Umbilical cord (tissue), 2 donors: ENCODE results near the gene AKR1C8. TPM values are rescaled to one million over a fixed set of nuclear protein-coding genes. Genes with fewer than 3 reads are reported as not detected.

Source experiments
- DNase-seq: peaks from one replicate; pipeline ENCODE4 v3.0.0-alpha.2; 2015; ENCODE audit warnings: low spot score
- total RNA-seq: library from RNA; depleted of rRNA; stranded (reverse); fragments of >200 nt; gene quantifications from one replicate; pipeline ENCODE4 v1.2.3, GENCODE V29; 2014; ENCODE audit warnings: low replicate concordance; ENCODE audit not compliant: insufficient read depth

AKR1C8 gene
- total RNA-seq, 1 donor from 2014 or later = 2.9 TPM

DNA sequence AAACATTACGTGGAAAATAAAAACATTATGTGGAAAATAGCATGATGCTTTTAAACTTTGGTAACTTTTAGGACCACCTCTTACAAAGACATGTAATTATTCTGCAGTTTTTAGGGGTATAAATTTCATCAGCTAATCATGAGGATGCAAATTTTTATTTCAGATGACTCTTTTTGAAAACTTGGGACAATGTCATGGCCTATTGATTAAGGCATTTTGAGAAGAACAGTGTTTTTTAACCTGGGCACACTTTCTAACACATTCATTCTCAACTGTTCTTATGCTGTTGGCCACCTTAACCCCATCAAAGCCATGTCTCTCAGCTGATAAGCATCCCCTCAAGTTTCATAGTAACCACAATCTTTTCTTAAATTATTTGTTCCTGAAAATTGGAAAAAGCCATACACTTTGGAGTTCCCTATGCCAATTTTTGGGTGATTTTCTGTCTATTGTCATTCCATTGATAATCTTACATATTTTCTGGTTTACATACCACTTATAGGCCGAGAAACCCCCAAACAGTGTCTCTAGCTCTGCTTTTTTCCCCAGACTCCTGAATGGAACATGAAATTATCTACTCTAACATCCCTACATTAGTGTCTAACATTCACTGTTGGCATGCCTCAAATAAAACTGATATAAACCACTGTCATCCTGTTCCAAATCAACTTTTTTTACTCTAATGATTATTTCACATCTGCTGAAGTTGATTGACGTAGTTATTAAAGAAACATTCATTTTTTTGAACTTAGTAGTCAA, 76.1 kb downstream of the AKR1C8 start:
- no peak for DNase-seq

DNA sequence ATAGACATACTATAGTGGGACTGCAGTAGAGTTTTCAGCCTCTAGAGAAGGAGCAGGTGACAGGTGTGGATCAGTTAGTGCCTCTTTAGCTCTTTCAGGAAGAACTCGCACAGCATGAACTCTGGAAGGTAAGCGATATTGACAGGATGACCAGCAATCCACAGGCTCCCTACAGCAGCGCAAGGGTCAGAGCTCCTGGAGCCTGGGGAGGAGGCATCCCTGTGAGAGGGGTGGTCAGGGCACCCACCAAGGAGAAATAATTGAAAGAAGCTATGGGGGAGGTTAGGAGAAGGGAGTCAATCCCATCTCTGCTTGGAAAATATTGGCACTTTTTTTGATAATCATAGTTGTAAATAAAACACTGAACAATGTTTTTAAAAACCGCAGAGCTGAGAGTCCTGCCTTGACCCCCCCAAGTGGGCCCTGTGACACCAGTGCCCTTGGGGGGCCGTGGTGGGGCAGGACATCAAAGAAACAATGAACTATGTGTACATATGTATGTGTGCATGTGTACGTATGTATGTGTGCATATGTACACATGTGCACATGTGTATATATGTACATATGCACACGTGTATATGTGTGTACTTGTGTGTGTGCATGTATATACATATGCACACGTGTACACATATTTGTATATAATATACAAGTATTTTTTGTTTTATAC, 77.0 kb downstream of the AKR1C8 start:
- no peak for DNase-seq

DNA sequence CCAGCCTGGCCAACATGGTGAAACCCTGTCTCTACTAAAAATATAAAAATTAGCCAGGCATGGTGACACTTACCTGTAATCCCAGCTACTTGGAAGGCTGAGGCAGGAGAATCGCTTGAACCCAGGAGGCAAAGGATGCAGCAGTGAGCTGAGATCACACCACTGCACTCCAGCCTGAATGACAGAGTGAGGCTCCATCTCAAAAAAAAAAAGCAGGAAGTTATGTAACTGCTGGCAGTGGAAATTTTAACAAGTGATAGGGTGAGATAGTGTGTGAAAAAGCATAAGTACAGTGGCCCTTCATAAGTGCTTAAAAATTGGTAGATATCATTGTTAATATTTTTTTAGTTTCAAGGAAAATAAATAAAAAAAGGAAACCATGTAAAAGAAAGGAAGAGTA, 78.4 kb downstream of the AKR1C8 start:
- no peak for DNase-seq

DNA sequence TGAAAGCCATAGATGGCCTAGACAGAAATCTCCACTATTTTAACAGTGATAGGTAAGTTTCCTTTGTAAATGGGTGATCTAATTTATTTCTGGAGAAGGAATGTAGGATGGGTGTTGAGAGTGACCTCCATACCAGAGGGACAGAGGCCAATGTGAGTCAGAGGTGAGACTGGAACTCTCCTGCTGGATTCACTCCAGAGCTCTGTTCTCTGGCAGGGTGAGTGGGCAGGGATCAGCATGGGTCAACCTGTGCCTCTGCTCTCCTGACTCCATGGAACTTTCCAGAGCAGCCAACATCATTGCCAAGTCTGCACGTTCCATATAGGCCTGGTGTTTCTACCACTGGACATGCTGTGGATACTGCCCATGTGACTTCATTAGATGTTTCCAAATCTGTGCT, 79.3 kb downstream of the AKR1C8 start:
- no peak for DNase-seq

Other genes with a start within 250 kb of the AKR1C8 start
- 11.8 TPM for gene AKR1C1, start 221.7 kb downstream of the AKR1C8 start, total RNA-seq
- 1.4 TPM for gene AKR1C2, start 181.3 kb downstream of the AKR1C8 start, total RNA-seq
- 4.6 TPM for gene AKR1C3, start 90.7 kb downstream of the AKR1C8 start, total RNA-seq
- not detected for gene AKR1C4, start 11.7 kb upstream of the AKR1C8 start, total RNA-seq
- gene UCN3, start 179.8 kb upstream of the AKR1C8 start, total RNA-seq = not detected
- gene TUBAL3, start 219.7 kb upstream of the AKR1C8 start, total RNA-seq = not detected
- 63.6 TPM for gene NET1, start 227.4 kb upstream of the AKR1C8 start, total RNA-seq